ENCODE data around the gene SPTBN5.

The SPTBN5 gene

GRCh38 chr15:41885321-41885720 lies 8.5 kb downstream of the SPTBN5 start:
- peaks cover 6% of the 10 kb centered on the region for H3K4me1 ChIP-seq (ENCODE audit: insufficient read depth, low read length, severe bottlenecking)
- no peaks in the 10 kb centered on the region; the same call in 1 of the 2 replicates for H3K27me3 ChIP-seq (ENCODE audit: insufficient read depth, low read length)
- no peaks in the 10 kb centered on the region for H4K20me1 ChIP-seq (ENCODE audit: insufficient read depth, low read length)
- no peaks in the 10 kb centered on the region for H3K9me3 ChIP-seq (ENCODE audit: low read length)
- no peak overlapping the region for H2AFZ ChIP-seq (ENCODE audit: low read length)
- TF ChIP-seq CTCF (IDR thresholded peaks at IDR 0.05; ENCODE audit: low read length) (no peak), EZH2 (IDR thresholded peaks at IDR 0.05; ENCODE audit: borderline replicate concordance, low read length) (no peak)
- H3F3A ChIP-seq (ENCODE audit: insufficient read depth, low read length), result no peaks in the 10 kb centered on the region
- no peaks in the 10 kb centered on the region for H3K9me2 ChIP-seq (ENCODE audit: low read depth, low read length)
- no peak overlapping the region for H3K27ac ChIP-seq (ENCODE audit: low read depth, low read length, poor library complexity, severe bottlenecking)
- no peaks in the 10 kb centered on the region for H3K79me2 ChIP-seq (ENCODE audit: insufficient read depth, low read length)
- H3K4me2 ChIP-seq (ENCODE audit: low read length), result no peak overlapping the region
- no peak overlapping the region for H3K9ac ChIP-seq (ENCODE audit: low read length)
- H3K36me3 ChIP-seq (ENCODE audit: insufficient read depth, low read length), result no peaks in the 10 kb centered on the region
- H3K4me3 ChIP-seq (ENCODE audit: low read depth, low read length, poor library complexity, severe bottlenecking), result no peak overlapping the region

GRCh38 chr15:41884458-41884857 lies 9.4 kb downstream of the SPTBN5 start:
- H3F3A ChIP-seq (ENCODE audit: insufficient read depth, low read length), result no peaks in the 10 kb centered on the region
- H3K36me3 ChIP-seq (ENCODE audit: insufficient read depth, low read length), result no peaks in the 10 kb centered on the region
- no peaks in the 10 kb centered on the region; the same call in 1 of the 2 replicates for H3K27me3 ChIP-seq (ENCODE audit: insufficient read depth, low read length)
- H3K79me2 ChIP-seq (ENCODE audit: insufficient read depth, low read length), result no peaks in the 10 kb centered on the region
- H3K27ac ChIP-seq (ENCODE audit: low read depth, low read length, poor library complexity, severe bottlenecking), result no peak overlapping the region
- no peaks in the 10 kb centered on the region for H4K20me1 ChIP-seq (ENCODE audit: insufficient read depth, low read length)
- H2AFZ ChIP-seq (ENCODE audit: low read length), result no peak overlapping the region
- H3K4me3 ChIP-seq (ENCODE audit: low read depth, low read length, poor library complexity, severe bottlenecking), result no peak overlapping the region
- no peak overlapping the region for H3K4me2 ChIP-seq (ENCODE audit: low read length)
- H3K4me1 ChIP-seq (ENCODE audit: insufficient read depth, low read length, severe bottlenecking), result peaks cover 6% of the 10 kb centered on the region
- H3K9ac ChIP-seq (ENCODE audit: low read length), result no peak overlapping the region
- H3K9me2 ChIP-seq (ENCODE audit: low read depth, low read length), result no peaks in the 10 kb centered on the region
- H3K9me3 ChIP-seq (ENCODE audit: low read length), result no peaks in the 10 kb centered on the region
- TF ChIP-seq EZH2 (IDR thresholded peaks at IDR 0.05; ENCODE audit: borderline replicate concordance, low read length), result no peak
- no peak for TF ChIP-seq CTCF (IDR thresholded peaks at IDR 0.05; ENCODE audit: low read length)

- H3K27me3 ChIP-seq (ENCODE audit: insufficient read depth, low read length), result no peaks in the 10 kb centered on the region; the same call in 1 of the 2 replicates
- no peaks in the 10 kb centered on the region for H4K20me1 ChIP-seq (ENCODE audit: insufficient read depth, low read length)
- no peaks in the 10 kb centered on the region for H3K79me2 ChIP-seq (ENCODE audit: insufficient read depth, low read length)
- no peaks in the 10 kb centered on the region for H3K9me2 ChIP-seq (ENCODE audit: low read depth, low read length)
- H2AFZ ChIP-seq (ENCODE audit: low read length), result no peak overlapping the region
- no peak overlapping the region for H3K4me3 ChIP-seq (ENCODE audit: low read depth, low read length, poor library complexity, severe bottlenecking)
- H3K4me2 ChIP-seq (ENCODE audit: low read length), result no peak overlapping the region
- H3K4me1 ChIP-seq (ENCODE audit: insufficient read depth, low read length, severe bottlenecking), result peaks cover 2% of the 10 kb centered on the region
- TF ChIP-seq EZH2 (IDR thresholded peaks at IDR 0.05; ENCODE audit: borderline replicate concordance, low read length), result no peak
- TF ChIP-seq CTCF (IDR thresholded peaks at IDR 0.05; ENCODE audit: low read length), result no peak
- no peaks in the 10 kb centered on the region for H3K9me3 ChIP-seq (ENCODE audit: low read length)
- no peaks in the 10 kb centered on the region for H3K36me3 ChIP-seq (ENCODE audit: insufficient read depth, low read length)
- no peaks in the 10 kb centered on the region for H3F3A ChIP-seq (ENCODE audit: insufficient read depth, low read length)
- H3K27ac ChIP-seq (ENCODE audit: low read depth, low read length, poor library complexity, severe bottlenecking), result no peak overlapping the region
- no peak overlapping the region for H3K9ac ChIP-seq (ENCODE audit: low read length)
These were observed 10.4 kb downstream of the SPTBN5 start for GRCh38 chr15:41883484-41883825.
